ENCODE data around the gene ARMC8. TPM values are rescaled to one million over a fixed set of nuclear protein-coding genes. Genes with fewer than 3 reads are reported as not detected.
"Not testable (repeated sequence)": the region's sequence is repeated elsewhere in the genome, so short reads cannot be mapped to it uniquely, and the experiment has no call there.

Gene ARMC8
- total RNA-seq (98.1 TPM), polyA plus RNA-seq (10 to 100 TPM; 47.2 to 71.2 (median 53.8) TPM)

GRCh38 chr3:138187296-138188012 is at the start of gene ARMC8:
ARMC8 (plus strand) TSS chr3:138187301; CDS start chr3:138187555, 254 bp downstream.
- Mint-ChIP-seq H3K36me3 (peaks cover 13% of the 10 kb centered on the region), H3K4me1 (peaks cover 23 to 54% (median 42%) of the 10 kb centered on the region in 4 donors)

GRCh38 chr3:138137861-138138260 is 49.2 kb upstream of the ARMC8 start:
- Mint-ChIP-seq H3K9me3 (peaks cover 0 to 3% (median 0%) of the 10 kb centered on the region in 7 donors), H3K4me3 (no peak overlapping the region), H3K4me1 (peaks cover 0 to 5% (median 0%) of the 10 kb centered on the region in 4 donors), H3K36me3 (no peaks in the 10 kb centered on the region), H3K27ac (no peak overlapping the region), H3K27me3 (peaks cover 26% of the 10 kb centered on the region)
- H3K4me1 ChIP-seq (ENCODE audit: control insufficient read depth, insufficient read depth, low read length, poor library complexity, severe bottlenecking) = no peaks in the 10 kb centered on the region
- H3K36me3 ChIP-seq (ENCODE audit: control insufficient read depth, insufficient read depth, low read length) = no peaks in the 10 kb centered on the region
- DNase-seq = no peak
- peaks cover 10% of the 10 kb centered on the region for H3K27me3 ChIP-seq (ENCODE audit: control insufficient read depth, insufficient read depth, low read length)
- ATAC-seq (ENCODE audit: low read depth in 2 of 2) = no peak
- no peak overlapping the region for H3K27ac ChIP-seq (ENCODE audit: insufficient read depth, low read length, poor library complexity, severe bottlenecking)
- H3K4me3 ChIP-seq (ENCODE audit: low read depth, low read length) = no peak overlapping the region
- H3K9me3 ChIP-seq (ENCODE audit: control insufficient read depth in 2 of 2, low read length in 2 of 2) = no peaks in the 10 kb centered on the region

More at GRCh38 chr3:138187296-138188012, at the start of gene ARMC8:
- Histone ChIP-seq H3K4me3 (ENCODE audit: low read depth, low read length) (peak within 1 kb of the TSS; percentile 99), H3K27ac (ENCODE audit: insufficient read depth, low read length, poor library complexity, severe bottlenecking) (peak within 1 kb of the TSS; percentile 80), H3K4me1 (ENCODE audit: control insufficient read depth, insufficient read depth, low read length, poor library complexity, severe bottlenecking) (peaks cover 28% of the 10 kb centered on the region), H3K36me3 (ENCODE audit: control insufficient read depth, insufficient read depth, low read length) (peaks cover 4% of the 10 kb centered on the region), H3K27me3 (ENCODE audit: control insufficient read depth, insufficient read depth, low read length) (no peaks in the 10 kb centered on the region), H3K9me3 (ENCODE audit: control insufficient read depth in 2 of 2, low read length in 2 of 2) (no peaks in the 10 kb centered on the region)
- Mint-ChIP-seq H3K9me3 (no peaks in the 10 kb centered on the region), H3K27ac (peak within 1 kb of the TSS; percentile 94 to 97 (median 95)), H3K4me3 (peak within 1 kb of the TSS; percentile 90 to 98 (median 96)), H3K27me3 (peaks cover 26% of the 10 kb centered on the region)
- DNase-seq (peak in 1 of 3 donors; percentile 54), ATAC-seq (ENCODE audit: low read depth in 2 of 2) (peak; percentile 46 to 61)

GRCh38 chr3:138139691-138140090 is 47.4 kb upstream of the ARMC8 start:
- no peaks in the 10 kb centered on the region for H3K36me3 Mint-ChIP-seq
- DNase-seq = no peak
- H3K27ac Mint-ChIP-seq = no peak overlapping the region

GRCh38 chr3:138140940-138141339 is 46.2 kb upstream of the ARMC8 start:
- no peaks in the 10 kb centered on the region for H3K36me3 ChIP-seq (ENCODE audit: control insufficient read depth, insufficient read depth, low read length)
- H3K4me3 ChIP-seq (ENCODE audit: low read depth, low read length) = no peak overlapping the region
- H3K27ac ChIP-seq (ENCODE audit: insufficient read depth, low read length, poor library complexity, severe bottlenecking) = no peak overlapping the region
- Mint-ChIP-seq H3K27ac (no peak overlapping the region), H3K27me3 (peaks cover 22% of the 10 kb centered on the region), H3K9me3 (peaks cover 0 to 4% (median 0%) of the 10 kb centered on the region in 7 donors), H3K36me3 (no peaks in the 10 kb centered on the region), H3K4me3 (no peak overlapping the region), H3K4me1 (peaks cover 0 to 5% (median 0%) of the 10 kb centered on the region in 4 donors)
- ATAC-seq (ENCODE audit: low read depth in 2 of 2) (no peak), DNase-seq (no peak)
- H3K4me1 ChIP-seq (ENCODE audit: control insufficient read depth, insufficient read depth, low read length, poor library complexity, severe bottlenecking) = no peaks in the 10 kb centered on the region
- no peaks in the 10 kb centered on the region for H3K9me3 ChIP-seq (ENCODE audit: control insufficient read depth in 2 of 2, low read length in 2 of 2)
- H3K27me3 ChIP-seq (ENCODE audit: control insufficient read depth, insufficient read depth, low read length) = peaks cover 5% of the 10 kb centered on the region

More at GRCh38 chr3:138139691-138140090, 47.4 kb upstream of the ARMC8 start:
- Histone ChIP-seq H3K9me3 (ENCODE audit: control insufficient read depth in 2 of 2, low read length in 2 of 2) (no peaks in the 10 kb centered on the region), H3K4me1 (ENCODE audit: control insufficient read depth, insufficient read depth, low read length, poor library complexity, severe bottlenecking) (no peaks in the 10 kb centered on the region), H3K27ac (ENCODE audit: insufficient read depth, low read length, poor library complexity, severe bottlenecking) (no peak overlapping the region), H3K36me3 (ENCODE audit: control insufficient read depth, insufficient read depth, low read length) (no peaks in the 10 kb centered on the region), H3K4me3 (ENCODE audit: low read depth, low read length) (no peak overlapping the region), H3K27me3 (ENCODE audit: control insufficient read depth, insufficient read depth, low read length) (peaks cover 5% of the 10 kb centered on the region)
- no peak for ATAC-seq (ENCODE audit: low read depth in 2 of 2)
- Mint-ChIP-seq H3K4me1 (peaks cover 0 to 5% (median 0%) of the 10 kb centered on the region in 4 donors), H3K27me3 (peaks cover 25% of the 10 kb centered on the region), H3K9me3 (peaks cover 0 to 4% (median 0%) of the 10 kb centered on the region in 7 donors), H3K4me3 (no peak overlapping the region)

GRCh38 chr3:138142181-138142580 is 44.9 kb upstream of the ARMC8 start:
- not testable (repeated sequence) for H3K4me1 Mint-ChIP-seq; H3K9me3 Mint-ChIP-seq; H3K4me3 ChIP-seq (ENCODE audit: low read depth, low read length); H3K27ac ChIP-seq (ENCODE audit: insufficient read depth, low read length, poor library complexity, severe bottlenecking); H3K4me3 Mint-ChIP-seq; H3K36me3 Mint-ChIP-seq; H3K36me3 ChIP-seq (ENCODE audit: control insufficient read depth, insufficient read depth, low read length); H3K9me3 ChIP-seq (ENCODE audit: control insufficient read depth in 2 of 2, low read length in 2 of 2); DNase-seq; H3K4me1 ChIP-seq (ENCODE audit: control insufficient read depth, insufficient read depth, low read length, poor library complexity, severe bottlenecking); ATAC-seq (ENCODE audit: low read depth in 2 of 2); H3K27ac Mint-ChIP-seq; H3K27me3 ChIP-seq (ENCODE audit: control insufficient read depth, insufficient read depth, low read length)
- peaks cover 26% of the 10 kb centered on the region for H3K27me3 Mint-ChIP-seq

GRCh38 chr3:138148503-138148902 is 38.6 kb upstream of the ARMC8 start:
- Mint-ChIP-seq H3K27ac (no peak overlapping the region), H3K27me3 (peaks cover 16% of the 10 kb centered on the region), H3K4me3 (peak overlapping the region in 1 of 4 donors; percentile 39), H3K36me3 (peaks cover 2% of the 10 kb centered on the region), H3K9me3 (peaks cover 0 to 4% (median under 1%) of the 10 kb centered on the region in 7 donors), H3K4me1 (no peaks in the 10 kb centered on the region)
- Histone ChIP-seq H3K27me3 (ENCODE audit: control insufficient read depth, insufficient read depth, low read length) (no peaks in the 10 kb centered on the region), H3K4me1 (ENCODE audit: control insufficient read depth, insufficient read depth, low read length, poor library complexity, severe bottlenecking) (no peaks in the 10 kb centered on the region), H3K9me3 (ENCODE audit: control insufficient read depth in 2 of 2, low read length in 2 of 2) (no peaks in the 10 kb centered on the region), H3K4me3 (ENCODE audit: low read depth, low read length) (no peak overlapping the region), H3K27ac (ENCODE audit: insufficient read depth, low read length, poor library complexity, severe bottlenecking) (no peak overlapping the region), H3K36me3 (ENCODE audit: control insufficient read depth, insufficient read depth, low read length) (no peaks in the 10 kb centered on the region)
- no peak for DNase-seq
- ATAC-seq (ENCODE audit: low read depth in 2 of 2) = no peak

- H3K27ac ChIP-seq (ENCODE audit: insufficient read depth, low read length, poor library complexity, severe bottlenecking) = no peak overlapping the region
- Mint-ChIP-seq H3K36me3 (peaks cover 4% of the 10 kb centered on the region), H3K9me3 (peaks cover 0 to 12% (median 6%) of the 10 kb centered on the region in 7 donors), H3K4me3 (no peak overlapping the region), H3K4me1 (no peaks in the 10 kb centered on the region), H3K27ac (peak overlapping the region in 1 of 3 donors; percentile 60), H3K27me3 (peaks cover 12% of the 10 kb centered on the region)
- H3K27me3 ChIP-seq (ENCODE audit: control insufficient read depth, insufficient read depth, low read length) = no peaks in the 10 kb centered on the region
- ATAC-seq (ENCODE audit: low read depth in 2 of 2) (no peak), DNase-seq (no peak)
- peaks cover 0 to 4% of the 10 kb centered on the region in 2 experiments for H3K9me3 ChIP-seq (ENCODE audit: control insufficient read depth in 2 of 2, low read length in 2 of 2)
- H3K36me3 ChIP-seq (ENCODE audit: control insufficient read depth, insufficient read depth, low read length) = no peaks in the 10 kb centered on the region
- H3K4me3 ChIP-seq (ENCODE audit: low read depth, low read length) = no peak overlapping the region
- H3K4me1 ChIP-seq (ENCODE audit: control insufficient read depth, insufficient read depth, low read length, poor library complexity, severe bottlenecking) = no peaks in the 10 kb centered on the region
Measured at GRCh38 chr3:138154534-138154933, 32.6 kb upstream of the ARMC8 start.

- H3K27ac ChIP-seq (ENCODE audit: insufficient read depth, low read length, poor library complexity, severe bottlenecking) = no peak overlapping the region
- Mint-ChIP-seq H3K36me3 (peaks cover 17% of the 10 kb centered on the region), H3K9me3 (peaks cover 0 to 12% (median 6%) of the 10 kb centered on the region in 7 donors), H3K27me3 (peaks cover 12% of the 10 kb centered on the region), H3K4me1 (no peaks in the 10 kb centered on the region), H3K4me3 (no peak overlapping the region), H3K27ac (no peak overlapping the region)
- H3K36me3 ChIP-seq (ENCODE audit: control insufficient read depth, insufficient read depth, low read length) = peaks cover 13% of the 10 kb centered on the region
- no peaks in the 10 kb centered on the region for H3K4me1 ChIP-seq (ENCODE audit: control insufficient read depth, insufficient read depth, low read length, poor library complexity, severe bottlenecking)
- H3K9me3 ChIP-seq (ENCODE audit: control insufficient read depth in 2 of 2, low read length in 2 of 2) = peaks cover 0 to 4% of the 10 kb centered on the region in 2 experiments
- DNase-seq (no peak), ATAC-seq (ENCODE audit: low read depth in 2 of 2) (no peak)
- no peak overlapping the region for H3K4me3 ChIP-seq (ENCODE audit: low read depth, low read length)
- H3K27me3 ChIP-seq (ENCODE audit: control insufficient read depth, insufficient read depth, low read length) = no peaks in the 10 kb centered on the region
Measured at GRCh38 chr3:138157743-138158142, 29.4 kb upstream of the ARMC8 start.
